LNCaP clone FGC (cell line): Measurements from ENCODE around the gene KIR3DL1.
A peak's percentile ranks its signal among the peaks of the same experiment; 100 is the strongest.
"Not testable (repeated sequence)": the region's sequence is repeated elsewhere in the genome, so short reads cannot be mapped to it uniquely, and the experiment has no call there.

Experiments used
- DNase-seq: peaks from one replicate; pipeline ENCODE4 v3.0.0-alpha.2; 2011; ENCODE audit warnings: low read depth
- H3K4me3 ChIP-seq: 2 replicates; pipeline ENCODE4 v1.5.1; 2011; ENCODE audit warnings: mild to moderate bottlenecking, low read depth, low read length, control low read depth
- TF ChIP-seq, protein P1 (sequence below): IDR thresholded peaks from 2 replicates; pipeline ENCODE4 v1.5.1; 2012; ENCODE audit warnings: mild to moderate bottlenecking; ENCODE audit not compliant: control insufficient read depth, insufficient read depth; ENCODE audit errors: extremely low read depth

Gene KIR3DL1

DNA sequence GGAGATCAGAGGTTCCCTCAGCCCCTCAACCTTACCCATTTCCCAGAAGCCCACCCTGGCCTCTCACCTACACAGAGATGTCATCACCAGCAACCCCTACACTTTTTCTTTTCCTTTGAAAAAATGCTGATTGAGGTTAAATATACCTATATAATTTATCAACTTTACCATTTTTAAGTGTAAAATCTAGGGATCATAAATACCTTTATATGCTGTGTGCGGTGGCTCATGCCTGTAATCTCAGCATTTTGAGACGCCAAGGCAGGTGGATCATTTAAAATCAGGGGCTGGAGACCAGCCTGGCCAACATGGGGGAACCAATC is 9.8 kb upstream of the KIR3DL1 start:
- DNase-seq, result no peak
- no peak overlapping the region for H3K4me3 ChIP-seq
- TF ChIP-seq, protein P1, sequence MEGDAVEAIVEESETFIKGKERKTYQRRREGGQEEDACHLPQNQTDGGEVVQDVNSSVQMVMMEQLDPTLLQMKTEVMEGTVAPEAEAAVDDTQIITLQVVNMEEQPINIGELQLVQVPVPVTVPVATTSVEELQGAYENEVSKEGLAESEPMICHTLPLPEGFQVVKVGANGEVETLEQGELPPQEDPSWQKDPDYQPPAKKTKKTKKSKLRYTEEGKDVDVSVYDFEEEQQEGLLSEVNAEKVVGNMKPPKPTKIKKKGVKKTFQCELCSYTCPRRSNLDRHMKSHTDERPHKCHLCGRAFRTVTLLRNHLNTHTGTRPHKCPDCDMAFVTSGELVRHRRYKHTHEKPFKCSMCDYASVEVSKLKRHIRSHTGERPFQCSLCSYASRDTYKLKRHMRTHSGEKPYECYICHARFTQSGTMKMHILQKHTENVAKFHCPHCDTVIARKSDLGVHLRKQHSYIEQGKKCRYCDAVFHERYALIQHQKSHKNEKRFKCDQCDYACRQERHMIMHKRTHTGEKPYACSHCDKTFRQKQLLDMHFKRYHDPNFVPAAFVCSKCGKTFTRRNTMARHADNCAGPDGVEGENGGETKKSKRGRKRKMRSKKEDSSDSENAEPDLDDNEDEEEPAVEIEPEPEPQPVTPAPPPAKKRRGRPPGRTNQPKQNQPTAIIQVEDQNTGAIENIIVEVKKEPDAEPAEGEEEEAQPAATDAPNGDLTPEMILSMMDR, result no peak

DNA sequence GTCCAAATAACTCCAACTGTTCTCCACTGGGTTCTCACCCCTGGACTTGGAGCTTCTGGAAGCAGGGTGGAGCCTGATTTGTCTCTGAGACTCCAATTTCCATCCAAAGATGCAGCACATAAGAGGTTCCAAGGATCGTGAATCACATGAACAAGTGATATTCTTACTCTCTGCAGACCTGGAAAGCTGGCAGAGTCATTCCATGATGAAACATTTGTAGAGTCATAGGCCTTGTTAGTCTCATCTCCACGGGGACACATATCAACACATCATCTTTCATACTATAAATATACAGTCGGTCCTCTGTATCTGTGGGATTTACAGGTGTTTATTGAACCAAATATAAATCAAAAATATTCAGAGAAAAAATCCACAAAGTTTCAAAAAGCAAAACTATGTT is 1.7 kb upstream of the KIR3DL1 start:
- not testable (repeated sequence) for DNase-seq, H3K4me3 ChIP-seq

DNA sequence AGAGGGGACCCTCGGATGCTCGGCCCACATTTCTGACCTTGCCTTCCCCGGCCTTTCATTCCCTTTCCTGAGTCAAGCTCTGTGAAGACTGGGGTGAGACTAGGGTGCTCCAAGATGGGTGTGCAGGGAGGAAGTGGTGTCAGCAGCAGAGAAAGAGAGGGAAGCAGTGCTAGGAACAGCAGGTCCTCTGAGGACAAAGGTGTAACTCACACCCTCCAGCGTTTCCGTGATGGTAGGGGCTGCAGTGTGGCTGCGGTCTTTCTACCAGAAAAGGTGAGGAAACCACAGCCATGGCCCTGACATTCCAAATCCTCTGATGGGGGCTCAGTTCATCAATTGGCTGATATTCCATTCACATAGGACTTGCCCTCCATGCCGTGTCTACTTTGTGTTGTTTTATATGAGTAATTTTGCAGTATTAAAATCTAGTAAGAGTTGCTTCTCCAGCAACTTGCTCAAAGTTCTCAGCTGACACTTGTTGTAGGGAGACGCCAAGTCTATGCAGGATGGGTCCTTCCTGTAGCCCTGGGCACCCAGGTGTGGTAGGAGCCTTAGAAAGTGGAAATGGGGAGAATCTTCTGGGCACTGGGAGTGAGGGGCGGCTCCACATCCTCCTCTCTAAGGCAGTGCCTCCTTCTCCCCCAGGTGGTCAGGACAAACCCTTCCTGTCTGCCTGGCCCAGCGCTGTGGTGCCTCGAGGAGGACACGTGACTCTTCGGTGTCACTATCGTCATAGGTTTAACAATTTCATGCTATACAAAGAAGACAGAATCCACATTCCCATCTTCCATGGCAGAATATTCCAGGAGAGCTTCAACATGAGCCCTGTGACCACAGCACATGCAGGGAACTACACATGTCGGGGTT is 1.6 kb downstream of the KIR3DL1 start:
- TF ChIP-seq, protein P1, result no peak
- no peak overlapping the region for H3K4me3 ChIP-seq
- no peak for DNase-seq

DNA sequence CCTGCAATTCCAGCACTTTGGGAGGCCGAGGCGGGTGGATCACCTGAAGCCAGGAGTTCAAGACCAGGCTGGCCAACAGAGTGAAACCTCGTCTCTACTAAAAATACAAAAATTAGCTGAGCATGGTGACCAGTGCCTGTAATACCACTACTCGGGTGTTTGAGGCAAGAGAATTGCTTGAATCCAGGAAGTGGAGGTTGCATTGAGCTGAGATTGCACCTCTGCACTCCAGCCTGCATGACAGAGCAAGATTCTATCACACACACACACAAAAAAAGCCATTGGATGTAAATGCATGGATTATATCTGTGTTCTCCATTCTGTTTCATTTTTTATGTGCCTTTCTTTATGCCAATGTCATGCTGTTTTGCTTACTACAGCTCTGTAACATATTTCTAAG is 8.1 kb downstream of the KIR3DL1 start:
- not testable (repeated sequence) for H3K4me3 ChIP-seq, DNase-seq

DNA sequence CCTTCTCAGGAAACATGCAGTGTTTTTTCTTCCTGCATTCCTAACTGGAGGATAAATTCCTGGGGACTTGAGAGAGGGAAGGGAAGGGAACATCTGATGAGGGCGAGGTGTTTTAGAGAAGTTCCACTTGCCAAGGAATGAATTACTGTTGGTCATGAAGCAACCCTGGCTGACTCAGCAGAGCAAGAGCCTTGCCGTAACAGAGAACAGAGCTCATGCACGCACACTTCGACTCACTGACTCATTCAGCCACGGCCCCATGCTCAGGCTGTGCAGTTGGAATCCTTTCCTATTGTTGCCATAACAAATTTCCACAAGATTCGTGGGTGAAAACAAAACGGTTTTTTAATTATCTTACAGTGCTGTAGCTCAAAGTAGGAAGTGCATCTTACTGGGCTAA is 9.1 kb downstream of the KIR3DL1 start:
- not testable (repeated sequence) for H3K4me3 ChIP-seq, DNase-seq

DNA sequence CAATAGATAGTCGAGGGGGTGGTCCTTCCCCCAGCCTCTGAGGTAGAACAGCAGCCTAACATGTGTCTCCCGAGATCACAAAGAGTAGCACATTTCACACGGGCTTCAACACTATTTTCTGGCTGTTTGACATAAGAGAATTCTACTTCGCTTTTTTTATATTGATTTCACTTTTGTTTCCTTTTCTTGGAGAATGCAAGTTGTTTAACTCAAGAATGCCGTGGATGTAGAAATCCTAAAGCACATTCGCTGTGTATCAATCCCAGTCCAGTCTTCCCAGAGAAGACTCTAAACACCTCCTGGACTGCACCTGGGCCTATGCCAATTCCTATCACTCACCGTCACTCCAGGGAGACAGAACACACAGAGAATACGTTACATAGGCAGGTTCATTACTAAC is 11.8 kb downstream of the KIR3DL1 start:
- not testable (repeated sequence) for H3K4me3 ChIP-seq, DNase-seq

DNA sequence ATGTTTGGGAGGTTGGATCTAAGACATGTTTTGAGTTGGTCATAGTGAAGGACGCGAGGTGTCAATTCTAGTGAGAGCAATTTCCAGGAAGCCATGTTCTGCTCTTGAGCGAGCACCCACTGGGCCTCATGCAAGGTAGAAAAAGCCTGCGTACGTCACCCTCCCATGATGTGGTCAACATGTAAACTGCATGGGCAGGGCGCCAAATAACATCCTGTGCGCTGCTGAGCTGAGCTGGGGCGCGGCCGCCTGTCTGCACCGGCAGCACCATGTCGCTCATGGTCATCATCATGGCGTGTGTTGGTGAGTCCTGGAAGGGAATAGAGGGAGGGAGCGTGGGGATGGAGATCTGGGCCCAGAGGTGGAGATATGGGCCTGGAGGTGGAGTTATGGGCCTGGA is 16.2 kb downstream of the KIR3DL1 start, which contains the start of gene KIR2DS4:
TSS of gene KIR2DS4 (plus strand) at position 181 of the 400 bp plus-strand sequence.
- not testable (repeated sequence) for DNase-seq

DNA sequence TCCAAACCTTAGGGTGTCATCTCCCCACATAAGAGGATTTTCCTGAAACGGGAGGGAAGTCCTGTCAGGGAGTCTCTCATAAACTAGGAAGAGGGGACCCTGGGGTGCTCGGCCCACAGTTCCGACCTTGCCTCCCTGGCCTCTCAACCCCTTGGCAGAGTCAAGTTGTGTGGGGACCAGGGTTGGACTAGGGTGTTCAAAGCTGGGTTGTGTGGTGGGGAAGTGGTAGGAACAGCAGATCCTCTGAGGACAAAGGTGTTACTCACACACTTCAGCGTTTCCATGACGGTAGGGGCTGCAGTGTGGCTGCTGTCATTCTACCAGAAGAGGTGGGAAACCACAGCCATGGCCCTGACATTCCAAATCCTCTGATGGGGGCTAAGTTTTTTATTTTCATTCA is 18.9 kb downstream of the KIR3DL1 start:
- not testable (repeated sequence) for H3K4me3 ChIP-seq

More for the DNA sequence above, 16.2 kb downstream of the KIR3DL1 start, which contains the start of gene KIR2DS4:
- not testable (repeated sequence) for H3K4me3 ChIP-seq

DNA sequence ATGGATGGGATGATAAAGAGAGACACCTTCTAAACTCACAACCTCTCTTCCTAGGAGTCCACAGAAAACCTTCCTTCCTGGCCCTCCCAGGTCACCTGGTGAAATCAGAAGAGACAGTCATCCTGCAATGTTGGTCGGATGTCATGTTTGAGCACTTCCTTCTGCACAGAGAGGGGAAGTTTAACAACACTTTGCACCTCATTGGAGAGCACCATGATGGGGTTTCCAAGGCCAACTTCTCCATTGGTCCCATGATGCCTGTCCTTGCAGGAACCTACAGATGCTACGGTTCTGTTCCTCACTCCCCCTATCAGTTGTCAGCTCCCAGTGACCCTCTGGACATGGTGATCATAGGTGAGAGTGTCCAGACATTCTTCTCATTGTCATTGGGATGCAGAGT is 21.3 kb downstream of the KIR3DL1 start:
- H3K4me3 ChIP-seq, DNase-seq: not testable (repeated sequence)

More for the DNA sequence above, 18.9 kb downstream of the KIR3DL1 start:
- DNase-seq, result not testable (repeated sequence)

DNA sequence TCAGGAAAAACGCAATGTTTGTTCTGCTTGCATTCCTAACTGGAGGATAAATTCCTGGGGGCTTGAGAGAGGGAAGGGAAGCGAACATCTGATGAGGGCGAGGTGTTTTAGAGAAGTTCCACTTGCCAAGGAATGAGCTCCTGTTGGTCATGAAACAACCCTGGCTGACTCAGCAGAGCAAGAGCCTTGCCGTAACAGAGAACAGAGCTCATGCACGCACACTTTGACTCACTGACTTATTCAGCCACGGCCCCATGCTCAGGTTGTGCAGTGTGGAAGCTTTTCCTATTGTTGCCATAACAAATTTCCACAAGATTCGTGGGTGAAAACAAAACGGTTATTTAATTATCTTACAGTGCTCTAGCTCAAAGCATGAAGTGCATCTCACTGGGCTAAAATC is 26.9 kb downstream of the KIR3DL1 start:
- H3K4me3 ChIP-seq, DNase-seq: not testable (repeated sequence)

DNA sequence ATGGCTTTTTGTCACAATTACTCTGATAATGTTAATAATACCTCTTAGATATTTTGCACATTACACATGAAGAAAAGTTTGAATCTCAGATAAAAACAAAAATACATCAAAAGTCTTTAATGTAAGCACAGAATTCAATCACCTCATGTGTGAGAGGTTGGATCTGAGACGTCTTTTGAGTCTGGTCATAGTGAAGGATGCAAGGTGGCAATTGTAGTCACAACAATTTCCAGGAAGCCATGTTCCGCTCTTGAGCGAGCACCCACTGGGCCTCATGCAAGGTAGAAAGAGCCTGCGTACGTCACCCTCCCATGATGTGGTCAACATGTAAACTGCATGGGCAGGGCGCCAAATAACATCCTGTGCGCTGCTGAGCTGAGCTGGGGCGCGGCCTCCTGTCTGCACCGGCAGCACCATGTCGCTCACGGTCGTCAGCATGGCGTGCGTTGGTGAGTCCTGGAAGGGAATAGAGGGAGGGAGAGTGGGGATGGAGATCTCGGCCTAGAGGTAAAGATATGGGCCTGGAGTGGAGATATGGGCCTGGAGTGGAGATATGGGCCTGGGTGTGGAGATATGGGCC is 33.9 kb downstream of the KIR3DL1 start, which contains the start of gene KIR3DL2:
TSS of gene KIR3DL2 (plus strand) at position 383 of the 580 bp plus-strand sequence. CDS start at position 416, 33 bp downstream.
- not testable (repeated sequence) for DNase-seq, H3K4me3 ChIP-seq

DNA sequence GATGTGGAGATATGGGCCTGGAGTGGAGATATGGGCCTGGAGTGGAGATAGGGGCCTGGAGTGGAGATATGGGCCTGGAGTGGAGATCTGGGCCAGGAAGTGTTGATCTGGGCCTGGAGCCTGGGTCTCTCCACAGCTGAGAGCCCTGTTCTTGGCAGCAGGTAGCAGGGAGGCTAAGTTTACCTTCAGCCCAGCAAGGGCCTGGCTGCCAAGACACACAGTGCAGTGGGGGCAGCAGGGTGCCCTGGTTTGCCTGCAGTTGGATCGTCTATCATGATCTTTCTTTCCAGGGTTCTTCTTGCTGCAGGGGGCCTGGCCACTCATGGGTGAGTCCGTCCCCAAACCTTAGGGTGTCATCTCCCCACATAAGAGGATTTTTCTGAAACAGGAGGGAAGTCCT is 34.7 kb downstream of the KIR3DL1 start:
- H3K4me3 ChIP-seq, result no peak overlapping the region
- DNase-seq, result peak; percentile 15
- TF ChIP-seq, protein P1, result no peak
